GM18868 (cell line): ENCODE data around the gene CAPS2.

Source experiments
- ATAC-seq: cut with Tn5 transposase; IDR thresholded peaks from one replicate; pipeline ENCODE4 v1.9.1; 2021; ENCODE audit warnings: mild to moderate bottlenecking, moderate library complexity; ENCODE audit not compliant: unreplicated experiment

The CAPS2 gene

DNA sequence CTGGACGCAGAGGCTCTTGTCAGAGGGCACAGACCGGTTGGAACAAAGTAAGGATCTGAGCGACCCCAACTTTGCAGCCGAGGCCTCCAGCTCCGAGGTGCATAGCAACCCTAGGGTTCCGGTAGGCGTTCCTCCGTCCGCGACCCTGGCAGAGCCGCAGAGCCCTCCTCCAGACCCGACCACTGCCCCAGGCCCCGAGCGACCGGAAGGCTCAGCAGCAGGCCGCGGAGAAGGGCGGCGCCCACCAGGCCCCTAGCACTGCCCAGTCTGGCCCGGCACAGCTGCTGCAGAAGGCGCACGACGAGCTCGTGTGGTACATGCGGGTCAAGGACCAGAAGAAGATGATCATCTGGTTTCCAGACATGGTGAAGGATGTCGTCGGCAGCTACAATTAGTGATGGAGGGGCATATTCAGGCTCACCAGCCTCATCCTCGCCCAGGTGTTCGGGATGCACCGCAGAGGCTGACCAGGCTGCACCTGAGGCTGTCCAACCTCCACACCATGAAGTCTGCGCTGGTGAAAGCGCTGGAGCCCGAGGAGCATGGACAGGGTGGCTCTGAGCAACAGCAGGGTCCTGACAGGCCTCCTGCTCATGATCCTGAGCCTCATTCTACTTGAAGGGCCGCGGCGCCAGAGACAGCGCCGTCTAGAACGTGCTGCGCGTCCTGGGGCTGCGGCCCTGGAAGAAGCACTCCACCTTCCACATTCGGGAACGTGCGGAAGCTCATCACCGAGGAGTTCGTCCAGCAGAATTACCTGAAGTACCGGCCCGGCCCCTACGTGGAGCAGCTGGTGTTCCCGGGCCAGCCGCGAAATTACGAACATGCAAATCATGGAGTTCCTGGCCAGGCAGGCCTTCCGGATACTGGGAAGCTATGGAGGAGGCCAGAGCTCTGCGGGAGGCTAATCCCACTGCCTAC lies 24.5 kb downstream of the CAPS2 start:
- no peak for ATAC-seq

DNA sequence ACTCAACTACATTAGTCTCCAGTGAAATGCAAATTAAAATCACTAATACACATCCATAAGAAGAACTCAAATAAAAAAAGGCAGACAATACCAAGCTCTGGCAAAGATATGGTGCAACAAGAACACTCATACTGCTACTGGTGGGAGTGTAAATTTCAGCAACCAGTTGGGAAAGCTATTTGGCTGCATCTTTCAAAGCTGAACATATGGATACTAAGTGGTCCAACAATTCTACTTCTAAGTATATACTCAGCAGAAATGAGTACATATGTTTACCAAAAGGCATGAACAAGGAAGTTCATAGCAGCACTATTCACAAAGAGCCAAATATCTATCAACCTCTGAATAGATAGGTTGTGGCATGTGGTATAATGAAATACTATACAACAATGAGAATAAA lies 27.3 kb downstream of the CAPS2 start:
- no peak for ATAC-seq

DNA sequence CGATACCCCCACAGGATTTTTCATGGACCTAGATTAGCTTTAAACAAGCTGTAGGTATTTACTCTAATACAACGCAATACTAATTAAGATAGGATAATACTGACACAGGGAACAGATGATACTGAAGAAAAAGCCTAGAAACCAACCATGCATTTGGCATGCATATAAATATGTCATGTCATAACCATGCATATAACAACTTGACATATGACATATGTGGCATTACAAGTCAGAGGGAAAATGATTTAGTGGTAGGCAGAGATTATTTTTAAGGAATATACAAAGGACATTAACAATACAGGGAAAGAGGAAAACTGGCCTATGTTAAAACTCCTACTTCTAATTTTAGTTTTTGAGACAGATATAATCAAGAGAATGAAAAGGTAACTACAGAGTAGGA lies 27.9 kb downstream of the CAPS2 start:
- ATAC-seq: no peak

DNA sequence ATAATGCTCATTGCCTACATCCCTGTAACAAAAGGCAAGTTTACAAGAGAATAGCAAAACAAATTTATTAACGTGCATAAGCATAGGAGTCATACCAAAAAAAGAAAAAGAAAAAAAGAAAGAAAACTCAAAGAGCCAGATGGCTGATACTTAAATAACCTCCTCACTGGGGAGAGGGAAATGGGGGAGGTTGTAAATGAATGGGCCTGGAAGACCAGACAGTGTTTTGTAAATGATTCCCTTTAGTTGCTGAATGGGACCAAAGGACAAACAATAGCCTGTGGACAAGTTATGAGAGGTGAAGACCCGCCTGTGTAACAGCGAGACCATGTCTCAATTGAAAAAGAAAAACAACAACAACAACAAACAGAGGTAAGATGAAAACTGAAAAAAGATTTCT lies 35.3 kb downstream of the CAPS2 start:
- no peak for ATAC-seq

DNA sequence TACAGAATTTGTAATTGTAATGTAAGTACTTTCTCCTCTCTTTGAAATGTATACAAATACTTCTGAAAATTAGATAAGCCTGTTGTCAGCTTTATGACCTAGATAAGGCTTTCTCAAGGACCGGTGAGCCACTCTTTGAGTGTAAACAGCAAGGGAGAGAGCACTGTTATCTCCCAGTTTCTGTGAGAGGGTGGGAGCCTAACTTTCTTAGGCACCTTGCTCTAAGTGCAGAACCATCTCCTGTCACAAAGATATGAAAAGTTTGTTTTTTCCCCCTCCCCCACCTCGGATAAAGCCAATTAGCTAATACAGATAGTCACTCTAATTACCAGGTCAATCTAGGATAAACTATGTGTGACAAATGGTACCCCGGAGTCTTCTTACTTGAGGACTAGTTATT lies 35.8 kb downstream of the CAPS2 start:
- ATAC-seq: no peak

DNA sequence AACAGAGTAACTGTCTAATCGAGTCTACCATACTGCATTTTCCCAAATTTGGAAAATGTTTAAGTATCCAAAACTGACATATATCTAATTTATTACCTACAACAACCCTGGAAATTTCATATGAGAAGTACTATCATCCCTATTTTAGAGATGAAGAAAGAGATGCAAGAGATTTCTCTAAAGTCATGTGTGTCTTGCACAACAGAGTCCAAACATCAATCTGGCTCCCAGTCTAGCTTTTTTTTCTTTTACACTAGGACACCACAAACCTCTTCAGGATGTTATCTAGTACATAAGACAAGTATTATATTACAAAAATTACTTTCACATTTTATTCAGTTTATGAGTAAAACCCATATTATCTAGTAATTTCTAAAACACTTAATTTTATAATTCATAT lies 39.1 kb downstream of the CAPS2 start:
- no peak for ATAC-seq

DNA sequence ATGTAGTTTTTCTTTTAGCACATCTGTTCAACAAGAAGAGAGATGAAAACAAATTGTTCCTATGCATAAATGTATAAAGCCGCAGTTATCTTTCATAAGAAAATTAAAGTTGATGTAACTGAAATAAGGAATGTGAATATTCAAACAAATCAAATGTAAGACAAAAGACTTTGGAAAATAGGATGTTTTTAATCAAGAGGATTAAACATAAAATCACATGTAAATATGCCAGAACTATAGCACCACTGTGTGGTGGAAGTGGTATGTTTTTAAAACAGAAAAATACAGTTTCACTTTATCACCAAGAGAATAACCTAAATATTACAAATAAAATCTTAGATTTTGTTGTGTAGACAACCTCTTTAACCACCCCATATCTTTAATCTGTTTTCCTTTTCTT lies 40.4 kb downstream of the CAPS2 start:
- ATAC-seq: no peak

DNA sequence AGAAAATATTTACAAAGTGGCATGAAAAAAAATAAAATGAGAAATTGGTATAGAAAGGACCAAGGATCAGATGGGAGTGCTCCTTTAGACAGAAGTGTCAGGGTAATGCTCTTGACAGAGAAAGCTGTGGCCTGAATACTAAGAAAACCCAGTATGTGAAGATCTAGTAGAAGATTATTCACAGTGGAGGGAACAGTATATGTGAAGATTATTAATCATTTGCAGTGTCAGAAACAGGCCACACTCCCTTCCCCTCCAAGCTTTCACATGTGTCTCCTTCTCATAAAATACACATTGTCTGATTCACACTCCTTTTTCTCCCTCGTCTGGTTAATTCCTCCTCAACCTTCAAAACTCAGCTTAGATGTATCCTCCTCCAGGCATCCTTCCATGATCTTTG lies 41.3 kb downstream of the CAPS2 start:
- no peak for ATAC-seq

DNA sequence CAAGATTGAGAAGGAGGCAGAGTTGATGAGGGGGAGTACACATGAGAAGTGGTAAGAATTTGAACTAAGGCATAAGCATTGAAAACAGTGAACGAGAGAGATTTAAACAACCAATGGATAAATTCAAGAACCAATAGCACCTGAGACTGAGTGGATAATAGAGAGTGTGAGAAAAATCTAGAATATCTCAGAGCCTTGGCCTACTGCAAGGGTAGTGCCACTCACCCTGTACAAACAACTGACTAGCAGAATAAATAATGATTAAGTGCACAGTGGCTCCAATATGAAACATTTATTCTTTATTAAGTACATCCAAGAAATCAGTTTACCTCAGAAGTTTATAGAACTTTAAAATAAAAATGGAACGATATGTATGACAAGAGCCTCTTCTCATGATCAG lies 54.4 kb downstream of the CAPS2 start:
- no peak for ATAC-seq

DNA sequence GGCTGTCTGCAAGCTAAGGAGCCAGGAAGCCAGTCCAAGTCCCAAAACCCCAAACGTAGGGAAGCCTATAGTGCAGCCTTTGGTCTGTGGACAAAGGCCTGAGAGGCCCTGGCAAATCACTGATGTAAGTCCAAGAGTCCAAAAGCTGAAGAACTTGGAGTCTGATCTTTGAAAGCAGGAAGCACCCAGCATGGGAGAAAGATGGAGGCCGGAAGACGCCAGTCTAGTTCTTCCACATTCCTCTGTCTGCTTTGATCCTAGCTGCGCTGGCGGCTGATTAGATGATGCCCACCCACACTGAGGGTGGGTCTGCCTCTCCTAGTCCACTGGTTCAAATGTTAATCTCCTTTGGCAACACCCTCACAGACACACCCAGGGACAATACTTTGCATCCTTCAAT lies 58.5 kb downstream of the CAPS2 start:
- no peak for ATAC-seq

DNA sequence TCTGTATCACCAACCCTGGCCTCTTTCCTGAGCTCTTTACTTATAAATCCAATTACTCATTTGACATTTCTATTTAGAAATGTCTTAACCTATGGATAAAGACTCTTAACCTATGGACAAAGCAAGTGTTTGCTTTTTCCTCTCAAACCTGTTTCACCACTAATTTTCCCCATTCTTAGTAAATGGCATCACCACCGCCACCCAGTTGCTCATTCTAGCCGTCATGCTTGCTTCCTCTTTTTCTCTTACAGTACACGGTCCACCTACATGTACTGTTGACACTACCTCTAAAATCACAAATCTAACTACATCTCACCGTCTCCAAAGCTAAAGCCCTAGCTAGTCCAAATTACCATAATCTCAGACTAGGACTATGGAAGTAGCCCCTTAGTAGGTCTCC lies 60.0 kb downstream of the CAPS2 start:
- peak; percentile 61 for ATAC-seq

DNA sequence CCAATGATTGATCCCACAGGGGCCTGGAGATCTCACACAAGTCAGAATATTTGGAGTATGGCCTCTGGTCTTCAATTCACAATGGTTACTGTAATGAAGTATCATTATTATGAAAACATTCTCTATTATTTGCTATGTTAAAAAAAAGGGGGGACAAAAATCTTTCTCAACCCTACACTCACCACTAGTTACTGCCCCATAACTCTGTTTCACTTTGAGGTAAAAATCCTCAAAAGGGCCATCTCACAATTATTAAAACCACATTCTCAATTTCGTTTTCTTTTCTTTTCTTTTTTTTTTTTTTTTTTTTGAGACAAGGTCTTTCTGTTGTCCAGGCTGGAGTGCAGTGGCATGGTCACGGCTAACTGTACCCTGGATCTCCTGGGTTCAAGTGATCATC lies 60.9 kb downstream of the CAPS2 start:
- ATAC-seq: no peak

DNA sequence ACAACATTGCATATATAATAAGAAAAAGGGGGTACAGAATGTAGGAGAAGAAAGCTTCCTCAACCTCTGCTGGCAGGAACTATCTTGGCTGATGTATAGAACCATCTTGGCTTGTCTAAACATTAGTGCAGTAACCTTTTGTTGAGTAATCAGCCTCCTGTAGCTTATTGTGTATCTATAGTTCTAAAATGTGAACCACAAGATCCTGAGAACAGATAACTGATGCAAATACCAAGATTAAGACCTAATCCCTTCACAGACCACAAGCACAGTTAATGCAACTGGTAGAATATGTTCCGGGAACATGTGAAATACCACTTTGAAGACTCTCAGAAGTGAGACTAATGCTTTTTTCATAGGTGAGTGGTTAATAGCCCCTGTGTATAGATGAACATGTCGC lies 69.8 kb downstream of the CAPS2 start:
- ATAC-seq: no peak

DNA sequence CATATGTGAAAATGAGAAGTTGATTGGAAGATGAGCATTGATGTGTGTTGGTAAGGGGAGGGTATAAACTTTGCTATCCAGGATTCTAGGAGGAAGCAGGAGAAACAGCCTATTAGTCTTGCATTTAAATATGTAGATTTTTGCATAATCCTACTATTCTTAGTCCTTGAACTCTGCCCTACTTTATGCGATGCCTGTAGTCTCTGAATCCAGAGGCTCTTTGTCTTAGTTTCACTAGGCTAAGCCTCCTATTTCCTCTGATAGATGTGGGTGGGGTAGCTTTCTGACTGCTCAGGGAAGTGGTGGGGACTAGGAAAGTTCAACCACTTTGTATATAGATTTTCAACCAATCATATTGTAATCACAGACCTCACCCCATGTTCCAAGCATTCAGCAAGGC lies 71.0 kb downstream of the CAPS2 start:
- ATAC-seq: no peak

DNA sequence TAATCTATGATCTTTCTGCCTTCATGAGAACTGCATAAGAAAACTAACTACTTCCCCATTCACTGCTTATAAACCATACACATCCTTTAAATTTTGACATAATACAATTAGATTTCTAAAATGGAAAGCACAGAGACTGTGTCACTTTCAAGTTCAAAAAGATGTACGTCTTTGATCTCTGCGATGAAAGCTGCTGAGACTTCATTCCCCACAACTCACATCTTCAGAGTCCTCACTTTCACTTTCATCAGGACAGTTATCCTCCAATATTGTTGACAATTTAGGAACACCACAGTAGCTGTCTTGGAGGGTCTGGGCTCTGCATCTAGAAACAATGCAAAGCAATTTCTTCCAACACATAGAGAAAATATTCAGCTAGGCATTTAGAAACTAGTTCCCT lies 72.6 kb downstream of the CAPS2 start:
- no peak for ATAC-seq

DNA sequence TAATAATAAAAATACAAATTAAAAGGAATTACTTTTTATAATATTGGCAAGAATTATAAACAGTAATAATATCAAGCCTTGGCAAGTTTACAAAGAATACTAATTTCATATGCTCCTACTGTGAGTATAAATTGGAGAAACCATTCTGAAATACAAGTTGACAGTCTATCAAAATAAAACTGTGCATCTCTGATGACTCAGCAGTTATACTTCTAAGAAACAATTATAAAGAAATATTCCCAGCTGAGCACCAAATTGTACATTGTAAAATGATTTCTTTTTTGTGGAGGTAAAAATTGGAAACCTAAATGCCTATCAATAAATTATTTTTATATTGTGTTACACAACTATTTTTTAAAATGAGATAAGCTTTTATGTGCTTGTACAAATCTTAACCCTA lies 85.0 kb downstream of the CAPS2 start:
- no peak for ATAC-seq

DNA sequence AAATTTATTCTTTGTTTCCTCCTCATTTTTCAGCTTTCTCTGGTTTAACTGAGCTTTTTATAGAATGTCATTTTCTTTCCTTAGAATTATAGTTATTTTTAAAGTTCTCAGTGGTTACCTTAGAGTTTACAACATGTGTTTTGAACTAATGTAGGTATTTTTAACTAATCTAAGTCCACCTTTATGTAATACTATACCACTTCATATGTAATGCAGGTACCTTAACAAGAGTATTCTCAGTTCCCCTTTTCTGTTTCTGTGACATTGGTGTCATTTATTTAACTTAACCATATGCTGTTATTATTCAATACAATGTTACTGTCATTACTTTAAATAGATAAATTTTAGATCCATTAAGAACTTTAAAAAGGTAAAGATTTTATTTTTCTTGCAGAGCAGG lies 90.1 kb downstream of the CAPS2 start:
- ATAC-seq: peak; percentile 98

DNA sequence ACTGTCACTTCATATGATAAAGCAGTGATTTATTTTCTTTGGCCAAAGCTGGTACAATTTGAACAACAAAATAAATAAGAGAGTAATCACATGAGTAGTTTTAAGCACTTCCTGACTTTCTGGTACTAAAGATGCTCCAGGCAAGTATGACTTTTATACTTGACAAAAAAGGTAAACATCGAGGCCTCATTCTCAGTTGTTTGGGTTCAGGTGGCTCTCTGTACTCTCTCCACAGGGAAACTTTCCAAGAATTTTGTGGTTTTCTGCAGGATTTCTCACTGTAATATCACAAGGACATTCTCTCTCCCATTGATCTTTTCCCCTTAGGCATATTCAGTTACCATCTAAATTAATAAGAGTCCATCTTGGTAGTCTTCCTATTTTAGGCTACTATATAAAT lies 93.9 kb downstream of the CAPS2 start:
- no peak for ATAC-seq

DNA sequence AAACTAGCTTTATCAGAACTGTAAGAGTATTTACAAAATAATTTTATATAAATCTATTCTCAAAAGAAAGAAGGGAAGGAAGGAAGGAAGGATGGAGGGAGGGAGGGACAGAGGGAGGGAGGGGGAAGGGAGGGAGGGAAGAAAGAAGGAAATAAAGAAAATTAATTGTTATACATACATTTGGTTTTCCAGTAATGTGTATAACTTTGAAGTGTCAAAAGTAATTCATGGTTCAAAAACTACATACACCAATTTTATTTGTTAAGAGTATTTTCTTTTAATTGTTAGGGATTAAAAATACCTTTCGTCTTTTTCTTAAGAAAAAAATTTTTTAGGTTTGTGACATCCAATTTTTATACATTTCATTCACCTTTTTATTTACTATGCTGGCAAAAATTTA lies 103.0 kb downstream of the CAPS2 start:
- ATAC-seq: no peak
